ENCODE measurements around the gene PRKAG2.

GRCh38 chr7:151854720-151855071 is 22.2 kb downstream of the PRKAG2 start:
- TF ChIP-seq CTCF (IDR thresholded peaks at IDR 0.05) (no peak), POLR2A (IDR thresholded peaks at IDR 0.05) (no peak)

Measured in Peyer's patch (tissue), 4 donors.